HepG2 (cell line): ENCODE data around the gene RPL6. TPM values are rescaled to one million over a fixed set of nuclear protein-coding genes. Genes with fewer than 3 reads are reported as not detected.

Experiments used
- ATAC-seq: fragments of 200-7000 bp; cut with Tn5 transposase; 3 replicates; pipeline ENCODE4 v1.9.1; 2020; ENCODE audit warnings: mild to moderate bottlenecking, moderate library complexity
- BruUV-seq: library from RNA; stranded (reverse); fragments of 400-500 nt; replicated peaks from 2 replicates; lab custom pipeline; 2021; lab: Mats Ljungman, UMichigan
- CTCF ChIA-PET: fragments of 300-600 bp; formaldehyde crosslinking; extraction: SDS; loops from one replicate; lab custom pipeline; 2021; ENCODE audit warnings: low total read pairs, inconsistent platforms, low intra/inter-chr PET ratio; lab: Yijun Ruan, JAX
- POLR2A ChIA-PET: fragments of 350-600 bp; sonication (Branson Sonifier 250); formaldehyde crosslinking; loops from one replicate; lab custom pipeline; 2020; ENCODE audit warnings: antibody characterized with exemption, inconsistent platforms; lab: Yijun Ruan, JAX
- DNase-seq: peaks from one replicate; pipeline ENCODE4 v3.0.0-alpha.2; 2015; ENCODE audit warnings: low spot score
- FAIRE-seq: peaks from 3 replicates; lab custom pipeline; 2011; peaks lifted over from hg19 to GRCh38; lab: Jason Lieb, UNC
- H2AFZ ChIP-seq: one replicate; pipeline ENCODE4 v1.6.1; 2011; ENCODE audit warnings: low read length, inconsistent platforms
- H3K27ac ChIP-seq: fragments of 300-600 bp; 3 replicates; pipeline ENCODE4 v1.8.0; 2011; ENCODE audit warnings: mixed run types, mild to moderate bottlenecking, mixed read lengths, low read length, inconsistent platforms; ENCODE audit not compliant: insufficient read depth; ENCODE audit errors: extremely low read length
- H3K27me3 ChIP-seq, 2 experiments: fragments of 200-600 bp in 1 of 2; 2 replicates in 1 of 2; 3 replicates in 1 of 2; pipeline versions ENCODE4 v1.6.0 to v1.8.0; 2011; ENCODE audit warnings: low read length in 2 of 2, mild to moderate bottlenecking in 2 of 2, moderate library complexity in 2 of 2, inconsistent platforms in 1 of 2; ENCODE audit not compliant: insufficient read depth in 2 of 2, control insufficient read depth in 1 of 2
- H3K36me3 ChIP-seq, 2 experiments: fragments of 200-600 bp in 1 of 2; replicated peaks in 1 of 2; 2 replicates in 1 of 2; 3 replicates in 1 of 2; pipeline versions ENCODE4 v1.5.1 to v1.8.0; 2011; ENCODE audit warnings: low read length in 2 of 2, inconsistent platforms in 1 of 2; ENCODE audit not compliant: insufficient read depth in 2 of 2, control insufficient read depth in 1 of 2
- H3K4me1 ChIP-seq: 2 replicates; pipeline ENCODE4 v1.5.1; 2012; ENCODE audit warnings: low read length, inconsistent platforms; ENCODE audit not compliant: insufficient read depth
- H3K4me2 ChIP-seq: 2 replicates; pipeline ENCODE4 v1.6.0; 2011; ENCODE audit warnings: low read depth, low read length, inconsistent platforms
- H3K4me3 ChIP-seq, 3 experiments: fragments of 200-600 bp in 1 of 3; sonication (generic), shearing (Covaris generic) in 1 of 3; replicated peaks in 1 of 3; 2 replicates each; pipeline ENCODE4 v1.5.1; 2011 to 2016; ENCODE audit warnings: low read length in 3 of 3, inconsistent platforms in 2 of 3, low read depth in 2 of 3, mild to moderate bottlenecking in 2 of 3, control low read depth in 1 of 3, mixed read lengths in 1 of 3; ENCODE audit not compliant: insufficient read depth in 1 of 3
- H3K79me2 ChIP-seq: one replicate; pipeline ENCODE4 v1.6.1; 2011; ENCODE audit warnings: low read length, inconsistent platforms; ENCODE audit not compliant: insufficient read depth
- H3K9ac ChIP-seq: 2 replicates; pipeline ENCODE4 v1.6.0; 2011; ENCODE audit warnings: mild to moderate bottlenecking, low read depth, low read length, inconsistent platforms; ENCODE audit not compliant: insufficient read depth
- H3K9me3 ChIP-seq: 2 replicates; pipeline ENCODE4 v1.5.1; 2012; ENCODE audit warnings: mild to moderate bottlenecking, low read length
- H4K20me1 ChIP-seq: 2 replicates; pipeline ENCODE4 v1.6.0; 2011; ENCODE audit warnings: inconsistent platforms, mild to moderate bottlenecking, low read length, moderate library complexity; ENCODE audit not compliant: insufficient read depth
- AHR ChIP-seq: IDR thresholded peaks from 2 replicates; pipeline ENCODE4 v1.6.1; 2018; ENCODE audit warnings: missing genetic modification reagents, missing compliant biosample characterization
- DMAP1 ChIP-seq: IDR thresholded peaks from 2 replicates; pipeline ENCODE4 v1.6.1; 2016
- DNMT1 ChIP-seq: sonication (generic); formaldehyde crosslinking; IDR thresholded peaks from 2 replicates; pipeline ENCODE4 v1.5.1; 2020; ENCODE audit warnings: mild to moderate bottlenecking, missing genetic modification reagents
- NRL ChIP-seq: sonication (generic); formaldehyde crosslinking; IDR thresholded peaks from 2 replicates; pipeline ENCODE4 v1.5.0; 2020; ENCODE audit warnings: missing genetic modification reagents, mild to moderate bottlenecking, moderate library complexity, borderline replicate concordance
- ZBTB8A ChIP-seq: sonication (generic); formaldehyde crosslinking; IDR thresholded peaks from 2 replicates; pipeline ENCODE4 v1.4.0; 2020; ENCODE audit warnings: mild to moderate bottlenecking, low read depth, missing genetic modification reagents, borderline replicate concordance
- ZNF367 ChIP-seq: sonication (generic); formaldehyde crosslinking; IDR thresholded peaks from 2 replicates; pipeline ENCODE4 v1.4.0; 2020; ENCODE audit warnings: missing genetic modification reagents, borderline replicate concordance
- ZNF572 ChIP-seq: sonication (generic); formaldehyde crosslinking; IDR thresholded peaks from 2 replicates; pipeline ENCODE4 v1.5.1; 2020; ENCODE audit warnings: mild to moderate bottlenecking, missing genetic modification reagents
- ZNF761 ChIP-seq: sonication (generic); formaldehyde crosslinking; conservative IDR thresholded peaks from 2 replicates; pipeline ENCODE4 v1.4.0; 2020; ENCODE audit warnings: mild to moderate bottlenecking, missing genetic modification reagents
- WGBS: methylation state at CpG from one replicate; pipeline ENCODE4 v1.1.6; 2017; ENCODE audit warnings: low lambda C conversion rate; 5-methylcytosine and 5-hydroxymethylcytosine counted together
- in situ Hi-C: cut with HindIII; loops from 2 replicates; pipeline ENCODE4 v1.10.0; 2017; ENCODE audit warnings: low pct_unique_long_range_greater_than_20kb; ENCODE audit not compliant: extremely low pct_ligation_motif_present
- intact Hi-C: fragments of 100-400 bp; cut with micrococcal nuclease; formaldehyde crosslinking; loops from one replicate; pipeline ENCODE4 v1.10.0; 2022; ENCODE audit not compliant: unreplicated experiment
- polyA plus RNA-seq, 8 experiments: library from polyadenylated mRNA; depleted of rRNA in 3 of 8; stranded (reverse) in 7 of 8; unstranded in 1 of 8; fragments of >200 nt; fragmentation: Illumina TruSeq in 4 of 8; extraction: Trizol in 4 of 8; gene quantifications; 2 replicates each; pipeline versions ENCODE4 v1.2.1 to v1.2.3, GENCODE V29; 2011 to 2016; ENCODE audit warnings: low read depth in 4 of 8, missing spikeins in 1 of 8, mixed read lengths in 1 of 8; ENCODE audit not compliant: insufficient read depth in 1 of 8
- total RNA-seq, 5 experiments: library from RNA; depleted of rRNA; stranded (reverse); fragments of >200 nt; fragmentation: Illumina TruSeq; extraction: Trizol; gene quantifications; 2 replicates each; pipeline ENCODE4 v1.2.3, GENCODE V29; 2016; ENCODE audit warnings: low read depth in 1 of 5
- TF ChIP-seq, protein P1 (sequence below): sonication (generic); formaldehyde crosslinking; IDR thresholded peaks from 2 replicates; pipeline ENCODE4 v1.8.0; 2022; ENCODE audit warnings: mild to moderate bottlenecking, missing genetic modification reagents
- TF ChIP-seq, protein P2 (sequence below): sonication (generic); formaldehyde crosslinking; IDR thresholded peaks from 2 replicates; pipeline ENCODE4 v1.5.0; 2020; ENCODE audit warnings: mild to moderate bottlenecking, missing genetic modification reagents, borderline replicate concordance

Gene RPL6
- total and polyA plus RNA-seq, 2 of the 13 experiments (the other 11 are each of a cell fraction or from before 2014, with no cell fraction given): 1,551 to 1,719 TPM

DNA sequence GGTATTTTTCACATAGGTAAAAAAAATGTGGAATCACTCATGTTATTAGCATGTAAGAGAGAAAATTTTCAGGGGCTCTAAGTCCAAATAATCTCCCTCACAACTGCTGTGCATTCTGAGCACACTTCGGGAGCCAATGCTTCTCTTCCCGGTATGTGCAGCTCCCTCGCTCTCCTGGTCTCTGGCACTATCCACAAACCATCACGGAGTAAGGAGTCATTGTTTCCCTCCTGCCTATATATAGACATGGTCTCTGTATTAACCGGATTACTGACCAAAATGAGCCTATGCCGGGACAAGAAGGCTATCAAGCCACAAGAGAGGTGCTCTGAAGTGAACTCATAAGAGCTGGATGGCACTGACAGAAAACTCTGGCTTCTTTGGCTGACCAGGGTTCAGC, 40.5 kb downstream of the RPL6 start:
- no peaks in the 10 kb centered on the region; a peak in 1 of 5 replicates for H3K27me3 ChIP-seq
- intact Hi-C loops: no loop called here
- ATAC-seq (no peak), FAIRE-seq (no peak)
- no peak overlapping the region for H3K4me2 ChIP-seq
- H3K79me2 ChIP-seq: peaks cover 16% of the 10 kb centered on the region
- no peaks in the 10 kb centered on the region for H3K9me3 ChIP-seq
- CTCF ChIA-PET: no interaction called here
- no peak overlapping the region for H3K9ac ChIP-seq
- H3K27ac ChIP-seq: no peak overlapping the region
- H4K20me1 ChIP-seq: peaks cover 15% of the 10 kb centered on the region
- in situ Hi-C loops: no loop called here
- no peak overlapping the region for H2AFZ ChIP-seq
- 86% methylated on average over 6 of the region's 6 CpGs for WGBS
- TF ChIP-seq DMAP1 (CRISPR knock-in tag): no peak
- no peak for TF ChIP-seq ZNF572 (CRISPR knock-in tag)
- TF ChIP-seq, protein P1, sequence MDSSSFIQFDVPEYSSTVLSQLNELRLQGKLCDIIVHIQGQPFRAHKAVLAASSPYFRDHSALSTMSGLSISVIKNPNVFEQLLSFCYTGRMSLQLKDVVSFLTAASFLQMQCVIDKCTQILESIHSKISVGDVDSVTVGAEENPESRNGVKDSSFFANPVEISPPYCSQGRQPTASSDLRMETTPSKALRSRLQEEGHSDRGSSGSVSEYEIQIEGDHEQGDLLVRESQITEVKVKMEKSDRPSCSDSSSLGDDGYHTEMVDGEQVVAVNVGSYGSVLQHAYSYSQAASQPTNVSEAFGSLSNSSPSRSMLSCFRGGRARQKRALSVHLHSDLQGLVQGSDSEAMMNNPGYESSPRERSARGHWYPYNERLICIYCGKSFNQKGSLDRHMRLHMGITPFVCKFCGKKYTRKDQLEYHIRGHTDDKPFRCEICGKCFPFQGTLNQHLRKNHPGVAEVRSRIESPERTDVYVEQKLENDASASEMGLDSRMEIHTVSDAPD: no peak
- no peak for TF ChIP-seq ZNF367 (CRISPR knock-in tag)
- TF ChIP-seq AHR (CRISPR knock-in tag): no peak
- TF ChIP-seq ZNF761 (CRISPR knock-in tag): no peak
- TF ChIP-seq, protein P2, sequence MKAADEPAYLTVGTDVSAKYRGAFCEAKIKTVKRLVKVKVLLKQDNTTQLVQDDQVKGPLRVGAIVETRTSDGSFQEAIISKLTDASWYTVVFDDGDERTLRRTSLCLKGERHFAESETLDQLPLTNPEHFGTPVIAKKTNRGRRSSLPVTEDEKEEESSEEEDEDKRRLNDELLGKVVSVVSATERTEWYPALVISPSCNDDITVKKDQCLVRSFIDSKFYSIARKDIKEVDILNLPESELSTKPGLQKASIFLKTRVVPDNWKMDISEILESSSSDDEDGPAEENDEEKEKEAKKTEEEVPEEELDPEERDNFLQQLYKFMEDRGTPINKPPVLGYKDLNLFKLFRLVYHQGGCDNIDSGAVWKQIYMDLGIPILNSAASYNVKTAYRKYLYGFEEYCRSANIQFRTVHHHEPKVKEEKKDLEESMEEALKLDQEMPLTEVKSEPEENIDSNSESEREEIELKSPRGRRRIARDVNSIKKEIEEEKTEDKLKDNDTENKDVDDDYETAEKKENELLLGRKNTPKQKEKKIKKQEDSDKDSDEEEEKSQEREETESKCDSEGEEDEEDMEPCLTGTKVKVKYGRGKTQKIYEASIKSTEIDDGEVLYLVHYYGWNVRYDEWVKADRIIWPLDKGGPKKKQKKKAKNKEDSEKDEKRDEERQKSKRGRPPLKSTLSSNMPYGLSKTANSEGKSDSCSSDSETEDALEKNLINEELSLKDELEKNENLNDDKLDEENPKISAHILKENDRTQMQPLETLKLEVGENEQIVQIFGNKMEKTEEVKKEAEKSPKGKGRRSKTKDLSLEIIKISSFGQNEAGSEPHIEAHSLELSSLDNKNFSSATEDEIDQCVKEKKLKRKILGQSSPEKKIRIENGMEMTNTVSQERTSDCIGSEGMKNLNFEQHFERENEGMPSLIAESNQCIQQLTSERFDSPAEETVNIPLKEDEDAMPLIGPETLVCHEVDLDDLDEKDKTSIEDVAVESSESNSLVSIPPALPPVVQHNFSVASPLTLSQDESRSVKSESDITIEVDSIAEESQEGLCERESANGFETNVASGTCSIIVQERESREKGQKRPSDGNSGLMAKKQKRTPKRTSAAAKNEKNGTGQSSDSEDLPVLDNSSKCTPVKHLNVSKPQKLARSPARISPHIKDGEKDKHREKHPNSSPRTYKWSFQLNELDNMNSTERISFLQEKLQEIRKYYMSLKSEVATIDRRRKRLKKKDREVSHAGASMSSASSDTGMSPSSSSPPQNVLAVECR (CRISPR knock-in tag): no peak
- TF ChIP-seq DNMT1 (CRISPR knock-in tag): no peak
- TF ChIP-seq ZBTB8A: no peak
- TF ChIP-seq NRL: no peak
- TF ChIP-seq, all 625 proteins: peak for 0
- Histone ChIP-seq H3K4me1 (peaks cover 30% of the 10 kb centered on the region), H3K36me3 (no peaks in the 10 kb centered on the region), H3K4me3 (no peak overlapping the region)
- POLR2A ChIA-PET: no interaction called here
- no TSS peak for BruUV-seq
- no peak for DNase-seq
